ENCODE results near the gene PKIB.

DNA sequence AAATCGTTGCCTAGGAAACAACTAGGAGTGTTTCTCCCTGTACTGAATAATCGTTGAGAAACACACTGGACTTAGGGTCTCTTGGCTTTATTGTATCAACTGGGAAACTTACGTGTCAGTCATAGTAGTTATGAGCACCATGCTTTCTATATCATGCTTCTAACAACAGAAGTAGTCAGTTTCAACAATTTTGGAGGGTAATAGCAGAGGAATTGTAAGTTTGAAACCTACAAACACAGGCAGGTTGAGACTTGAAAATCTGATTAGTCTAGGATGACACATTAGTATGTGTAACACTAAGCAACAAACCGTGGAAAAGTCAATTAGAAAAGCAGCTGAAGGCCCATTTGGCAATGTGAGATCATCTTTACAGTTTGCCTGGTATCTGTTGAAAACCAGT is 125.4 kb downstream of the PKIB start:
- TF ChIP-seq POLR2A (IDR thresholded peaks at IDR 0.05) = no peak
- TF ChIP-seq, protein P1, sequence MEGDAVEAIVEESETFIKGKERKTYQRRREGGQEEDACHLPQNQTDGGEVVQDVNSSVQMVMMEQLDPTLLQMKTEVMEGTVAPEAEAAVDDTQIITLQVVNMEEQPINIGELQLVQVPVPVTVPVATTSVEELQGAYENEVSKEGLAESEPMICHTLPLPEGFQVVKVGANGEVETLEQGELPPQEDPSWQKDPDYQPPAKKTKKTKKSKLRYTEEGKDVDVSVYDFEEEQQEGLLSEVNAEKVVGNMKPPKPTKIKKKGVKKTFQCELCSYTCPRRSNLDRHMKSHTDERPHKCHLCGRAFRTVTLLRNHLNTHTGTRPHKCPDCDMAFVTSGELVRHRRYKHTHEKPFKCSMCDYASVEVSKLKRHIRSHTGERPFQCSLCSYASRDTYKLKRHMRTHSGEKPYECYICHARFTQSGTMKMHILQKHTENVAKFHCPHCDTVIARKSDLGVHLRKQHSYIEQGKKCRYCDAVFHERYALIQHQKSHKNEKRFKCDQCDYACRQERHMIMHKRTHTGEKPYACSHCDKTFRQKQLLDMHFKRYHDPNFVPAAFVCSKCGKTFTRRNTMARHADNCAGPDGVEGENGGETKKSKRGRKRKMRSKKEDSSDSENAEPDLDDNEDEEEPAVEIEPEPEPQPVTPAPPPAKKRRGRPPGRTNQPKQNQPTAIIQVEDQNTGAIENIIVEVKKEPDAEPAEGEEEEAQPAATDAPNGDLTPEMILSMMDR (IDR thresholded peaks at IDR 0.05) = no peak

Data from lower leg skin (tissue), 3 donors.